NCI-H1105 treated with DMSO at 0.1 percent for 48 hours (cell line): ENCODE data around the gene FNBP1.

Source experiments
- DNase-seq: peaks from one replicate; lab custom pipeline; 2025; lab: John Stamatoyannopoulos, UW

Gene FNBP1

GRCh38 chr9:129889941-129890717, 152.9 kb downstream of the FNBP1 start:
- no peak for DNase-seq

- no peak for DNase-seq
These were observed 153.7 kb downstream of the FNBP1 start for GRCh38 chr9:129889122-129889940.

GRCh38 chr9:129888293-129889121, 154.5 kb downstream of the FNBP1 start:
- no peak for DNase-seq

GRCh38 chr9:129887334-129888292, 155.4 kb downstream of the FNBP1 start:
- no peak for DNase-seq

GRCh38 chr9:129886226-129887174, 156.5 kb downstream of the FNBP1 start:
- no peak for DNase-seq

- DNase-seq = peak; percentile 21
These were observed 157.3 kb downstream of the FNBP1 start for GRCh38 chr9:129885670-129886106.

GRCh38 chr9:129885018-129885669, 157.8 kb downstream of the FNBP1 start:
- no peak for DNase-seq

GRCh38 chr9:129884220-129885017, 158.6 kb downstream of the FNBP1 start:
- peak; percentile 80 for DNase-seq

- DNase-seq = no peak
These were observed 161.3 kb downstream of the FNBP1 start for GRCh38 chr9:129881547-129882324.

- no peak for DNase-seq
These were observed 162.1 kb downstream of the FNBP1 start for GRCh38 chr9:129880654-129881546.

GRCh38 chr9:129879991-129880653, 162.9 kb downstream of the FNBP1 start:
- DNase-seq = no peak

- no peak for DNase-seq
These were observed 163.8 kb downstream of the FNBP1 start for GRCh38 chr9:129879103-129879699.

GRCh38 chr9:129878291-129878690, 164.7 kb downstream of the FNBP1 start:
- DNase-seq = no peak

GRCh38 chr9:129876815-129877214, 166.2 kb downstream of the FNBP1 start:
- no peak for DNase-seq

- DNase-seq = no peak
These were observed 167.1 kb downstream of the FNBP1 start for GRCh38 chr9:129875687-129876395.
